ENCODE measurements around the gene KCTD11.
"Not testable (repeated sequence)": the region's sequence is repeated elsewhere in the genome, so short reads cannot be mapped to it uniquely, and the experiment has no call there.

KCTD11 gene

GRCh38 chr17:7343250-7343649 lies 8.7 kb upstream of the KCTD11 start:
- no peak for DNase-seq (ENCODE audit: low read depth in 2 of 2)

- DNase-seq (ENCODE audit: low read depth in 2 of 2), result no peak
Observed at GRCh38 chr17:7346761-7347614, 5.0 kb upstream of the KCTD11 start.

- no peak for DNase-seq (ENCODE audit: low read depth in 2 of 2)
Observed at GRCh38 chr17:7347630-7348477, 4.1 kb upstream of the KCTD11 start.

- DNase-seq (ENCODE audit: low read depth in 2 of 2), result no peak
Observed at GRCh38 chr17:7348478-7349242, 3.3 kb upstream of the KCTD11 start.

GRCh38 chr17:7352503-7352889 lies 534 bp downstream of the KCTD11 start:
- no peak for DNase-seq (ENCODE audit: low read depth in 2 of 2)

GRCh38 chr17:7352910-7353635 lies 1.1 kb downstream of the KCTD11 start:
- DNase-seq (ENCODE audit: low read depth in 2 of 2), result no peak

GRCh38 chr17:7354262-7354843 lies 2.4 kb downstream of the KCTD11 start:
- no peak for DNase-seq (ENCODE audit: low read depth in 2 of 2)

- DNase-seq (ENCODE audit: low read depth in 2 of 2), result no peak
Observed at GRCh38 chr17:7355053-7355452, 3.1 kb downstream of the KCTD11 start, which contains the start of gene TMEM95. TMEM95 (plus strand) TSS chr17:7355156; CDS start chr17:7355205, 49 bp downstream.

- no peak for DNase-seq (ENCODE audit: low read depth in 2 of 2)
Observed at GRCh38 chr17:7355573-7355972, 3.6 kb downstream of the KCTD11 start.

- DNase-seq (ENCODE audit: low read depth in 2 of 2), result no peak
Observed at GRCh38 chr17:7356072-7356549, 4.1 kb downstream of the KCTD11 start.

GRCh38 chr17:7356756-7357155 lies 4.8 kb downstream of the KCTD11 start:
- DNase-seq (ENCODE audit: low read depth in 2 of 2), result no peak

- no peak for DNase-seq (ENCODE audit: low read depth in 2 of 2)
Observed at GRCh38 chr17:7357381-7357780, 5.4 kb downstream of the KCTD11 start.

- no peak for DNase-seq (ENCODE audit: low read depth in 2 of 2)
Observed at GRCh38 chr17:7361906-7362305, 9.9 kb downstream of the KCTD11 start.

GRCh38 chr17:7363311-7363710 lies 11.3 kb downstream of the KCTD11 start:
- DNase-seq (ENCODE audit: low read depth in 2 of 2), result no peak

- DNase-seq (ENCODE audit: low read depth in 2 of 2), result not testable (repeated sequence)
Observed at GRCh38 chr17:7365963-7366362, 14.0 kb downstream of the KCTD11 start.

- DNase-seq (ENCODE audit: low read depth in 2 of 2), result no peak
Observed at GRCh38 chr17:7367083-7367482, 15.1 kb downstream of the KCTD11 start.

- no peak for DNase-seq (ENCODE audit: low read depth in 2 of 2)
Observed at GRCh38 chr17:7367918-7368598, 16.1 kb downstream of the KCTD11 start.

GRCh38 chr17:7368599-7368994 lies 16.6 kb downstream of the KCTD11 start:
- not testable (repeated sequence) for DNase-seq (ENCODE audit: low read depth in 2 of 2)

- no peak for DNase-seq (ENCODE audit: low read depth in 2 of 2)
Observed at GRCh38 chr17:7369825-7370224, 17.9 kb downstream of the KCTD11 start.

GRCh38 chr17:7370853-7371252 lies 18.9 kb downstream of the KCTD11 start:
- DNase-seq (ENCODE audit: low read depth in 2 of 2), result no peak

Measured in fibroblast of skin of left quadriceps (primary cell).